ENCODE measurements around the gene DOK4. TPM values are rescaled to one million over a fixed set of nuclear protein-coding genes. Genes with fewer than 3 reads are reported as not detected.

DOK4 gene
- total RNA-seq: 27.1 TPM

DNA sequence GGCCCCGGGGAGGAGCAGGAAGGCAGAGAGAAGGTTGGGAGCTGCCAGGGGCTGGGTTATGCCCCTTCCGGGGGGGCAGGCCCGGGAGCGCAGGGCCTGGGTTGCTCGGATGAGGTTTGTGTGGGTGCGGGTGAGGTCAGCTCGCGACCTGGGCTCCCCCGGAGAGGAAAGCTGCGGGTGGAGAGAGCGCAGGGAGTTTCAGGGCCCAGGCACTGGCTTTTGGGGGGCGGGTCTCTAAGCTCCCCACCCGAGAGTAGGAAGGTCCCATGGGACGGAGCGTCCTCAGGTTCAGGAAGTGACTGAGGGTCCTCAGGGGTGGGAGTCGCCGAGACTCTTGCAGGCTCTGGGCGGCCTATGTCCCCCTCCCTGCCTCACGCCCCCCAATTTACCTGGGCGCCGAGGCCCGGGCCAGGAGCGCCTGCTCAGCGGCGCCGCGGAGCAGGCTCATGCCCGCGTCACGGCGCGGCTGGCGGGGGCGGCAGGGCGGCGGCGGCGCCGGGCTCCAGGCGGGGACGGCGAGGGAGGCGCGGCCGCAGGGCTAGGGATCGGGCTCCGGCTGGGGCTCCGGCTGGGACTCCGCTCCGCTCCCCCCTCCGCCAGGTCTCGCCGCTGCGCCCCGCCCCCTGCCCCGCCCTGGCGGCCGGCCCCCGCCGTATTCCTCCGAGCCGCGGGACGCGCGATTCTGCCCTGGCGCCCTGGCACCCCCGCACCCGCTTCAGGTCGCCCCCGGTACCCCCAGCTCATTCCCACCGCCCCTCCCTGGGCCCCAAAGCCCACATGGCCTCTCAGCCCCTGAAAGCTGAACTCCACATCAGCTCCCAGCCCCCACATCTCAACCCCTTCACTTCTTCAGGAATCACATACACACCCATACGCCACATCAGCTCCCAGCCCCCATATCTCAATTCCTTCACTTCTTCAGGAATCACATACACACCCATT, at the start of gene DOK4:
TSS of gene DOK4 (minus strand) at position 578 of the 942 bp plus-strand sequence. CDS start 6,986 bp downstream, outside the sequence.

DNA sequence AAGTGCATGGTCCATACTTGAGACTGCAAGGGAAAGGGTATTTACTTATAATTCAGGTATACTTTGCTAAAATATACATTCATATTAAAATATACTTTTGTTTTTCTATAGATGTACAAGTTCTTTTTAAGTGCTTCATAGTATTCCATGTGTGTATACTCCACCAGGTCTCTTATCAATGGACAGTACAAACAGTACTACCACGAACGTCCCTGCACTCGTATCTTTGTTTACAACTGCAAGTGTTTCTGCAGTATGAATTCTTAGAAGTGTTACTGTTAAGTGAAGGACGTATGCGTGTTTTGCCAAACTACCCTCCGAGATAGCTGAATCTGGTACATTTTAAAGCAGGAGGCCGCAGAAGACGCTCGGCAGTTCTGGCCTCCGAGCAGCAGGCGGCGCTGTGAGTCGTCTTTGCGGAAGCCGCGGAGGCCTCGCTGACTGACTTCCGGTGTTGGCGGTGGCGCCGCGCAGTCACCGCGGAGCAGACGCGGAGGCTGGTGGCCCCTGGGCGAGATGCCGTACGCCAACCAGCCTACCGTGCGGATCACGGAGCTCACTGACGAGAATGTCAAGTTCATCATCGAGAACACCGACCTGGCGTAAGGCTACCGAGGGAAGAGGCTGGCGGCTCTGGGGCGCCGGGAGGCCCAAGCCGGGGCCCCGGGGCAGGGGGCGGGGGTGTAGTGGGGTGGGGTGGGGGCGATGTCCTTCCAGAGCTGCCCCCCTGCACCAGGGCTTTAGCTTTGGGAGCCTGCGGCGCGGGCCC, 23.9 kb downstream of the DOK4 start, which contains the start of gene POLR2C:
TSS of gene POLR2C (plus strand) at position 471 of the 769 bp plus-strand sequence. CDS start at position 517, 46 bp downstream.

DNA sequence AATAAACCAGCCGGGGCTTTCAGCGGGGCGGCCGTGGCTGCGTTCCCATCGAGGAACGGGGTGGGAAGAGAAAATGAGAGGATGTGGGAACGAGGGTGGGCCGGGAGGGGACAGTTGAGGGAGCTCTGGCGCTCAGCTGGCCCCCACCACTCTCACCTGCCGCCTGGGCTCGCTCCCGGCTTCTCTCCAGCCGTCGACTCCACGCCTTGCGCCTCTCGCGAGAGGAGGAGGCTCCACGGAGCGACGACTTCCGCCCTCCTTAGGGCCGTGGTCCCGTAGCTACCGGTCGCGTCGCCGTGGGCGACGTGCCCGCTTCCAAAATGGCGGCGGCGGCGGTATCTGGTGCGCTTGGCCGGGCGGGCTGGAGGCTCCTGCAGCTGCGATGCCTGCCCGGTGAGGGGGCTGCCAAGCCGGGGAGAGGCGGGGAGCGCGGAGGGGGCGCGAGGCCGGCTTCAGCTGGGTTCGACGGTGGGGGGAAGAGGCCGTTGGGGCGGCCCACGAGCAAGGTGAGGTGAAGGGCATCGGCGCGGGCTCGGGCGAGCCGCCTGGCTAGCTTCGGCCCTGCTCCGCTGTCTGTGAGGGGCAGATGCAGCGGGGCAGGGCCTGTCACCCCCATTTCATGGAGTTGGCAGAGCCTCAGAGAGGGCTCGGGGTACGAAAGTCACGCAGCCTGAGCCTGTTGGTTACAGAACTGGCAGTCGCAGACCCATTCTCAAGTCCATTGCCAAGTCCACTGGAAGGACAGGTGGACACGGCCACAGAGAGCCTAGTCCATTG, 38.9 kb downstream of the DOK4 start, which contains the start of the genes CIAPIN1 and COQ9:
TSS of gene CIAPIN1 (minus strand) at position 200 of the 777 bp plus-strand sequence. CDS start 6,457 bp downstream, outside the sequence.
TSS of gene COQ9 (plus strand) at position 294 of the 777 bp plus-strand sequence. CDS start at position 321, 27 bp downstream.

Other genes starting within 250 kb of the DOK4 start
- gene ARL2BP, start 241.2 kb downstream of the DOK4 start, total RNA-seq: 72.3 TPM
- 2.7 TPM for gene PLLP, start 201.8 kb downstream of the DOK4 start, total RNA-seq
- not detected for gene CCL22, start 127.7 kb downstream of the DOK4 start, total RNA-seq
- gene CX3CL1, start 114.0 kb downstream of the DOK4 start, total RNA-seq: 12.3 TPM
- not detected for gene CCL17, start 81.7 kb downstream of the DOK4 start, total RNA-seq
- 54.2 TPM for gene CIAPIN1, start 39.1 kb downstream of the DOK4 start, total RNA-seq
- gene COQ9, start 39.0 kb downstream of the DOK4 start, total RNA-seq: 50.6 TPM
- 88.6 TPM for gene POLR2C, start 23.8 kb downstream of the DOK4 start, total RNA-seq
- gene CCDC102A, start 50.1 kb upstream of the DOK4 start, total RNA-seq: 17.3 TPM
- 0.11 TPM for gene ADGRG5, start 56.1 kb upstream of the DOK4 start, total RNA-seq
- gene ADGRG1, start 142.1 kb upstream of the DOK4 start, total RNA-seq: 18.3 TPM
- 1.4 TPM for gene ADGRG3, start 181.8 kb upstream of the DOK4 start, total RNA-seq
- gene DRC7, start 208.3 kb upstream of the DOK4 start, total RNA-seq: 0.16 TPM
- gene KATNB1, start 249.3 kb upstream of the DOK4 start, total RNA-seq: 30.8 TPM